Karpas-422 (cell line): ENCODE data around the gene ZFAND6. TPM values are rescaled to one million over a fixed set of nuclear protein-coding genes. Genes with fewer than 3 reads are reported as not detected.

Experiments used
- DNase-seq: peaks from one replicate; pipeline ENCODE4 v3.0.0-alpha.2; 2015
- H2AFZ ChIP-seq: fragments of 200-600 bp; sonication (generic); 2 replicates; pipeline ENCODE4 v1.6.1; 2014; ENCODE audit warnings: antibody characterized with exemption, low read length, mixed read lengths
- H3K27ac ChIP-seq: fragments of 200-600 bp; sonication (generic); 2 replicates; pipeline ENCODE4 v1.5.1; 2014; ENCODE audit warnings: mild to moderate bottlenecking, low read length, moderate library complexity
- H3K27me3 ChIP-seq: fragments of 200-600 bp; sonication (generic); 2 replicates; pipeline ENCODE4 v1.6.1; 2014; ENCODE audit warnings: low read length, mixed read lengths
- H3K36me3 ChIP-seq: fragments of 200-600 bp; sonication (generic); 2 replicates; pipeline ENCODE4 v1.6.1; 2014; ENCODE audit warnings: low read length, mixed read lengths; ENCODE audit not compliant: insufficient read depth
- H3K4me1 ChIP-seq: fragments of 200-600 bp; sonication (generic); 2 replicates; pipeline ENCODE4 v1.6.1; 2014; ENCODE audit warnings: mild to moderate bottlenecking, low read length, mixed read lengths
- H3K4me2 ChIP-seq: fragments of 200-600 bp; sonication (generic); 2 replicates; pipeline ENCODE4 v1.6.1; 2014; ENCODE audit warnings: low read length, low read depth, mild to moderate bottlenecking; ENCODE audit not compliant: poor library complexity, severe bottlenecking
- H3K4me3 ChIP-seq: fragments of 200-600 bp; sonication (generic); 2 replicates; pipeline ENCODE4 v1.5.1; 2014; ENCODE audit warnings: mild to moderate bottlenecking, antibody characterized with exemption, low read length, mixed read lengths
- H3K79me2 ChIP-seq: fragments of 200-600 bp; sonication (generic); 2 replicates; pipeline ENCODE4 v1.6.1; 2014; ENCODE audit warnings: mild to moderate bottlenecking, low read length, mixed read lengths
- H3K9ac ChIP-seq: fragments of 200-600 bp; sonication (generic); 2 replicates; pipeline ENCODE4 v1.6.0; 2014; ENCODE audit warnings: low read length
- H3K9me2 ChIP-seq: fragments of 200-600 bp; sonication (generic), shearing (Covaris generic); replicated peaks from 2 replicates; pipeline ENCODE4 v1.6.0; 2014; ENCODE audit warnings: mild to moderate bottlenecking, low read length, moderate library complexity; ENCODE audit not compliant: insufficient read depth
- H3K9me3 ChIP-seq: fragments of 300-700, 200-600 bp; sonication (generic); 2 replicates; pipeline ENCODE4 v1.6.1; 2014; ENCODE audit warnings: low read length, mixed read lengths
- H4K20me1 ChIP-seq: fragments of 200-600 bp; sonication (generic); 2 replicates; pipeline ENCODE4 v1.6.1; 2014; ENCODE audit warnings: mild to moderate bottlenecking, antibody characterized with exemption, low read length, low read depth; ENCODE audit not compliant: insufficient read depth
- total RNA-seq: library from RNA; depleted of rRNA; stranded (reverse); fragments of >200 nt; shearing (Covaris generic); gene quantifications from 2 replicates; pipeline ENCODE4 v1.2.3, GENCODE V29; 2014; ENCODE audit warnings: low replicate concordance

Gene ZFAND6
- total RNA-seq, 1 experiment from 2014 or later = 174 TPM

DNA sequence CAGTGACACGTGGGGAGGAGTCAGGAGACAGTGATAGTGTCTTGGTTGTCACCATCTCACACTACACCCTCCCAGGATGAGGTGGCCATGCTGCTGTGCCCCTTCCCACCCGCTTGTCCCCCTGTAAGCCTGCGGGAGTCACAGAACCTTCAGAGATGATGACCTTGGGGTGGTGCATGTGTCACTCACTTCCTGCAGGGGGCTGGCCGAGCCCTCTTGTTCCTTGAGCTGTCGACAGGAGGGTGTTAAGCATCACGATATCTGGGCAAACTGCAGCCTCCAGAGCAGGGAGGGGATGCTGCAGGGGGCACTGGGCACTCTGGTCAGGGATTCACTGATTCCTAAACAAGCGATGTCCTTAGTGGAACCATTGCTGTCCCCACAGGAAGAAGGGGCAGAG, 121.0 kb downstream of the ZFAND6 start:
- Histone ChIP-seq H4K20me1 (no peaks in the 10 kb centered on the region), H3K4me1 (peaks cover 11% of the 10 kb centered on the region), H3K9me2 (no peaks in the 10 kb centered on the region), H3K27ac (no peak overlapping the region), H3K27me3 (no peaks in the 10 kb centered on the region), H2AFZ (no peak overlapping the region), H3K9me3 (no peaks in the 10 kb centered on the region), H3K36me3 (peaks cover 2% of the 10 kb centered on the region; the same call in 1 of the 2 replicates), H3K9ac (no peak overlapping the region), H3K79me2 (no peaks in the 10 kb centered on the region), H3K4me2 (no peak overlapping the region), H3K4me3 (no peak overlapping the region)
- DNase-seq = no peak

DNA sequence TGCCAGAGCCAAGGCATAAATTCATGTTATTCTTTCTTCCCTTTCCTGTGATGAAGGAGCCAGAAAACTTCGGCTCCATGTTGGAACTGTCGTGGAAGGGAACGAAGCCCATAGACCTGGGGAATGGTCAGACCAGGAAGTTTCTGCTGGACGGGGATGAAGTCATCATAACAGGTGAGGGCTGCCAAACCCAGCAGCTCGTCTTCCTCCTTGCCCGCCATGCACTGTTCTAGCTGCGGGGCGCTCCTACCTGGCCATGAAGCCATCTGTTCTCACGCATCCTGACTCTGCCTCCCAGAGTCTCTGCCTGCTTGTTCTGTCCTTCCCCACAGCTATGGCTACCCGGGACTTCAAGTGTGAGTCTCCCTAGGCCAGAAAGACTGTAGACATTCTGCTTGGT, 121.5 kb downstream of the ZFAND6 start:
- no peaks in the 10 kb centered on the region for H3K9me3 ChIP-seq
- no peak overlapping the region for H3K4me2 ChIP-seq
- peaks cover 11% of the 10 kb centered on the region for H3K4me1 ChIP-seq
- no peak overlapping the region for H3K27ac ChIP-seq
- no peak overlapping the region for H3K4me3 ChIP-seq
- no peaks in the 10 kb centered on the region for H4K20me1 ChIP-seq
- no peak for DNase-seq
- peaks cover 3% of the 10 kb centered on the region for H3K36me3 ChIP-seq
- no peaks in the 10 kb centered on the region for H3K9me2 ChIP-seq
- no peak overlapping the region for H2AFZ ChIP-seq
- no peaks in the 10 kb centered on the region for H3K27me3 ChIP-seq
- H3K79me2 ChIP-seq = no peaks in the 10 kb centered on the region
- no peak overlapping the region for H3K9ac ChIP-seq

DNA sequence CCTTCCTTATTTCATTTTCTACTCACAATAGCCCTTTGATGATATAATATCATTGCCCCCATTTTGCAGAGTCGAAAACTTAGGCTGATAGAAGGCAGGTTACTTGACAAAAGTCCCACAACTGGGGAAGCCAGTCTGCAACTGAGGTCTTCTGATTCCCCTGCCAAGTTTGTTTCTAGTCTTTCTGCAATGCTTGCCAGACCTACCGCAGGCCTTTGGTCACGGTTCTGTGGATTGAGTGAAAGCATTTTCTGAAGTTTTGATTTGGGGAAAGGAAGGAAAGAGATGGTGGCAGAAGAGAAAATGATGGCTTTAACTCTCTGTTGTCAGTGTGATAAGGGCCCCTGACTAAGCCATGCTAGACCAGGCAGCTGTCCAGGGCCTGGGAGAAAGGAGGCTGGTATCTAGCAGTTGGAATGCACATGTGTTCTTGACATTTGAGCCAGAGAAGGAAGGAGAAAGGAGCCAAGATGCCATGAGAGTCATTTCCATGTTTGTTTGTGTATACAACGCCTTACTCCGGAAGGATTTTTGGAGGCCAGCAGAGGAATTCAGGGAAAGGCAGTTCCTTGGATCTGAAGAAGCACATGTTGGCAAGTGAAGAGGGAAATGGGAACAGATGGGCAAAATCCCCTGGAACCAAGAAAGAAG, 123.3 kb downstream of the ZFAND6 start:
- no peak for DNase-seq
- Histone ChIP-seq H3K4me2 (no peak overlapping the region), H3K9me3 (no peaks in the 10 kb centered on the region), H3K27me3 (no peaks in the 10 kb centered on the region), H3K4me1 (peaks cover 11% of the 10 kb centered on the region), H3K27ac (no peak overlapping the region), H2AFZ (no peak overlapping the region), H3K79me2 (no peaks in the 10 kb centered on the region), H4K20me1 (no peaks in the 10 kb centered on the region), H3K4me3 (no peak overlapping the region), H3K9ac (no peak overlapping the region), H3K9me2 (no peaks in the 10 kb centered on the region), H3K36me3 (peaks cover 8% of the 10 kb centered on the region)

DNA sequence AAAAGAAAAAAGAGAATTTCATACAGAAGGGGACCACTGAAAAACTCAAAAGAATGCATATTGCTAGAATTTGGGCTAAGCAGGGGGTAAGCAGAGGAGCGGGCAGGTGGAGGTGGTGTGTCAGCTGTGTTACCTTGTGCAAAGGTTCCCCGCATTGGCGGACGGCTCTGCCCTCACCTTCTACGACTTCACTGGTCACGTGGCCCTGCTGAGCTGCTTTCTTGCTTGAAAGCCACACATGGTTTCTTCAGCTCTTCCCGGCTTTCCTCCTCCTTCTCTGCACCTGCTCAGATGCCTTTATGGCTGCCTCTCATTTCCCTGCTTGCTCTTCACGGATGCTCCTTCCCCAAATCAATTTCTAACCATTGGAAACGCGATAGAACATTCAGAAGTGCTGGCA, 123.8 kb downstream of the ZFAND6 start:
- no peaks in the 10 kb centered on the region for H4K20me1 ChIP-seq
- H3K4me3 ChIP-seq = no peak overlapping the region
- no peak overlapping the region for H3K9ac ChIP-seq
- H3K9me3 ChIP-seq = no peaks in the 10 kb centered on the region
- H3K9me2 ChIP-seq = no peaks in the 10 kb centered on the region
- no peak overlapping the region for H3K4me2 ChIP-seq
- H2AFZ ChIP-seq = no peak overlapping the region
- H3K27me3 ChIP-seq = no peaks in the 10 kb centered on the region
- peaks cover 11% of the 10 kb centered on the region for H3K4me1 ChIP-seq
- DNase-seq = no peak
- H3K36me3 ChIP-seq = peaks cover 8% of the 10 kb centered on the region
- H3K27ac ChIP-seq = no peak overlapping the region
- H3K79me2 ChIP-seq = no peaks in the 10 kb centered on the region

DNA sequence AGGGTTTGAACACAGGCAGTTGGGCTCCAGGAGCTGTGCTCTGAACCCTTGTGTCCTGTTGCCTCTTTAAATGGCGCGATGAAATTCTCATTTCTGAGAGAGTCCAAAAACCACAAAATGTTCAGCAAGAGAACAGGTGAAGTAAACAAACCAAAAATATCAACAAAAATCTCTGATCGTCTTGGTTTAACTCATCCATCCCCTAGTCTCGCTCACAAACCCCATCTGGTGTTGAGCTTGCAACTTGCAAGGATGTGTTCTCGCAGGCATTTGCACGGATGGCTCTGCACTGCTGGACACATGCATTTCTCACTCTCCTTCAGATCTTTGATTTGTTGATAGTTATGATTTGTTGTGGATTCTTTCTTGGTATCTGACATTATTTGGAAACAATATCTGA, 124.4 kb downstream of the ZFAND6 start:
- Histone ChIP-seq H3K9me3 (no peaks in the 10 kb centered on the region), H3K4me3 (no peak overlapping the region), H4K20me1 (no peaks in the 10 kb centered on the region), H3K27me3 (no peaks in the 10 kb centered on the region), H3K79me2 (no peaks in the 10 kb centered on the region), H3K36me3 (peaks cover 8% of the 10 kb centered on the region), H3K9me2 (no peaks in the 10 kb centered on the region), H3K4me2 (no peak overlapping the region), H3K9ac (no peak overlapping the region), H3K4me1 (peaks cover 8% of the 10 kb centered on the region), H3K27ac (no peak overlapping the region), H2AFZ (no peak overlapping the region)
- no peak for DNase-seq

DNA sequence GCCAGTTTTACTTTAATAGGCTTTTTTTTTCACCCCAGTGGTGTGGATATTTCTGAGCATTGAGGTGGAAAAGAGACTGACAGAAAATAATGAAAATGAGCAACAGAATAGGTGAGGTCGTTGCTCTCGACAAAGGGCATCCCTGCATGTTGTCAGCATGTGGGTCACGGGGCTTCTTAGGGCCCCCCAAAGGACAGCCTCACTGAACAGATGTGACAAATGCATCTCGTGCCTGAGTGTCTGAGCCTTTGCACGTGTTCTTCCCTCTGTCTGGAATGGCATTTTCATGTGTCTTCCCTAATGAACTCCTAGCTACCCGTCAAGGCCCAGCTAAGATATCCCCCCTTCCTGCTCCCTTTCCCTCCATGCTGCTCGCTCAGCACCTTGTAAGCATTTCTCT, 125.1 kb downstream of the ZFAND6 start:
- no peak overlapping the region for H3K4me3 ChIP-seq
- no peak overlapping the region for H3K27ac ChIP-seq
- H2AFZ ChIP-seq = no peak overlapping the region
- H3K9me3 ChIP-seq = no peaks in the 10 kb centered on the region
- H3K79me2 ChIP-seq = no peaks in the 10 kb centered on the region
- no peaks in the 10 kb centered on the region for H4K20me1 ChIP-seq
- H3K4me2 ChIP-seq = no peak overlapping the region
- no peaks in the 10 kb centered on the region for H3K27me3 ChIP-seq
- peaks cover 2% of the 10 kb centered on the region for H3K4me1 ChIP-seq
- peaks cover 8% of the 10 kb centered on the region for H3K36me3 ChIP-seq
- H3K9me2 ChIP-seq = no peaks in the 10 kb centered on the region
- DNase-seq = no peak
- no peak overlapping the region for H3K9ac ChIP-seq

DNA sequence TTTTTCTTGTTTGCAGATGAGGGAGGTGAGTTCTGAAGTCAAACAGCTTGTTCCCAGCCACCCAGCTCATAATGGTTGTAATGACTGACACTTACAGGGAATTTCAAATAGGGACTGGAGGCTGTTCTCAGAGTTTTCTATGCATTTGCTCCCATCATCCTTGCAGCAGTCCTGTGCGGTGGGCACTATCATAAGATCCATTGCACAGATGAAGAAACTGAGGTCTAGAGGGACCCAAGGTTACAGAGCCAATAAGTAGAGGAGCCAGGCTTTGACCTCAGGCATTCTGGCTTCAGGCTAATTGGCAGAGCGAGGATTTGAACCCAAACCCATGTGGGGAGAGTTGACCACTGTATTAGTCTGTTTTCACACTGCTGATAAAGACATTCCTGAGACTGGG, 125.7 kb downstream of the ZFAND6 start:
- Histone ChIP-seq H3K79me2 (no peaks in the 10 kb centered on the region), H3K4me1 (no peaks in the 10 kb centered on the region), H3K9ac (no peak overlapping the region), H3K36me3 (peaks cover 8% of the 10 kb centered on the region), H3K27me3 (no peaks in the 10 kb centered on the region), H3K4me3 (no peak overlapping the region), H3K27ac (no peak overlapping the region), H3K9me3 (no peaks in the 10 kb centered on the region), H2AFZ (no peak overlapping the region), H3K9me2 (no peaks in the 10 kb centered on the region), H4K20me1 (no peaks in the 10 kb centered on the region), H3K4me2 (no peak overlapping the region)
- DNase-seq = no peak

DNA sequence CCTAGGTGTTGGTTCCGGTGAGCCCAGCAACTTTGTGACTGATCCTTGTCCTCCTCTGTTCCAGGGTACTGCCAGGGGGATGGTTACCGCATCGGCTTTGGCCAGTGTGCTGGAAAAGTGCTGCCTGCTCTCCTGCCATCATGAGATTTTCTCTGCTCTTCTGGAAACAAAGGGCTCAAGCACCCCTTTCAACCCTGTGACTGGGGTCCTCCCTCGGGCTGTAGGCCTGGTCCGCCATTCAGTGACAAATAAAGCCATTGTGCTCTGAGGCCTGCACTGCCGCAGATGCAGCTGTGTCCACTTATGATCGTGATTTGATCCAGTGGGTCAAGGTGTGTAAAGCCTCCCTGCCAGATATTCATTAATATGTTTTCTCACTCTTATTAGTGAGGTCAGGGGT, 126.6 kb downstream of the ZFAND6 start:
- Histone ChIP-seq H4K20me1 (no peaks in the 10 kb centered on the region), H3K4me3 (no peak overlapping the region), H3K9me2 (no peaks in the 10 kb centered on the region), H3K9me3 (no peaks in the 10 kb centered on the region), H3K27me3 (no peaks in the 10 kb centered on the region), H3K79me2 (no peaks in the 10 kb centered on the region), H2AFZ (no peak overlapping the region), H3K4me2 (no peak overlapping the region), H3K27ac (no peak overlapping the region), H3K36me3 (peaks cover 8% of the 10 kb centered on the region), H3K4me1 (no peaks in the 10 kb centered on the region), H3K9ac (no peak overlapping the region)
- DNase-seq = no peak

DNA sequence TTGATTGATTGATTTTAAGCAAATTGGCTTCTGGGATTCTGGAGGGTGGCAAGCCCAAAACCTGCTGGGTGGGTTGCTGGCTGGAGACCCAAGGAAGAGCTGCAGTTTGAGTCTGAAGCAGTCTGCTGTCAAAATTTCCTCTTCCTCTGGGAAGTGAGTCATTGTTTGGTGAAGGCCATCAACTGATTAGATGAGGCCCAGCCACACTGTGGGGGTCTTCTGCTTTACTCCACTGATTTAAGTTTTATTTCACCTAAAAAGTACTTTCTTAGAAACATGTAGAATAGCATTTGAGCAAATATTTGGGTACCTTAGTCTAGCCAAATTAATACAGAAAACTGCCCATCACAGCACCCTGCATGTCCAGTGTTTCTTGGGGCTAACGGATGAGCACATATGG, 127.1 kb downstream of the ZFAND6 start:
- peaks cover 6% of the 10 kb centered on the region for H3K36me3 ChIP-seq

More for the DNA sequence above, 127.1 kb downstream of the ZFAND6 start:
- no peaks in the 10 kb centered on the region for H4K20me1 ChIP-seq
- no peak overlapping the region for H3K4me3 ChIP-seq
- no peaks in the 10 kb centered on the region for H3K9me3 ChIP-seq
- H3K79me2 ChIP-seq = no peaks in the 10 kb centered on the region
- H3K4me1 ChIP-seq = no peaks in the 10 kb centered on the region
- H3K27ac ChIP-seq = no peak overlapping the region
- H3K9me2 ChIP-seq = no peaks in the 10 kb centered on the region
- no peak overlapping the region for H3K4me2 ChIP-seq
- no peaks in the 10 kb centered on the region for H3K27me3 ChIP-seq
- H2AFZ ChIP-seq = no peak overlapping the region
- DNase-seq = no peak
- H3K9ac ChIP-seq = no peak overlapping the region
